Choroid plexus epithelial cell (primary cell): ENCODE results near the gene COQ9.

ENCODE experiments used
- DNase-seq: peaks from one replicate; pipeline ENCODE4 v3.0.0-alpha.2; 2010; ENCODE audit warnings: low read depth
- H3K4me3 ChIP-seq: 2 replicates; pipeline ENCODE4 v1.5.1; 2011; ENCODE audit warnings: low read depth, mild to moderate bottlenecking, control low read depth, low read length, moderate library complexity
- CTCF ChIP-seq: conservative IDR thresholded peaks from 2 replicates; pipeline ENCODE4 v1.5.1; 2011; ENCODE audit warnings: low read depth, mild to moderate bottlenecking, control low read depth, inconsistent platforms, low read length, moderate library complexity

The COQ9 gene

DNA sequence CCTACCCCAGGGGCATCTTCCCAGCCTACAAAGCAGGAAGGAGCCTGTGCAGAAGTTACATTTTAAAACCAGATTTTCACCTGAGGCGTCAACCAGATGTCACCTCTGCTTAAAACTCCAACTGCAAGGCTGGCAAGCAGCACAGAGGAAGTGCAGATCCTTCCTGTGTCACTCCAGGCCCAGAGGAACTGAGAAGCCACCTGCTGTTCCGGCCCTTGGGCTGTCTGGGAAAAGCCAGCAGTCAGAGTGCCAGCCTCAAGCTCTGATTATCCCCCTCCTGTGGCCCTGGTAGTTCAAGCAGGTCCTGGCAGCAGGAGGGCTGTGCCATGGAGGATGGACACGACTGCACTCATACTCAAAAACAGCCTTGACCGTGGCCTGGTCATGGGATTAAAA, 25.4 kb downstream of the COQ9 start:
- no peak overlapping the region for H3K4me3 ChIP-seq
- DNase-seq, result no peak
- no peak for TF ChIP-seq CTCF

GRCh38 chr16:57473176-57473840, 26.0 kb downstream of the COQ9 start:
- no peak for TF ChIP-seq CTCF
- no peak for DNase-seq

DNA sequence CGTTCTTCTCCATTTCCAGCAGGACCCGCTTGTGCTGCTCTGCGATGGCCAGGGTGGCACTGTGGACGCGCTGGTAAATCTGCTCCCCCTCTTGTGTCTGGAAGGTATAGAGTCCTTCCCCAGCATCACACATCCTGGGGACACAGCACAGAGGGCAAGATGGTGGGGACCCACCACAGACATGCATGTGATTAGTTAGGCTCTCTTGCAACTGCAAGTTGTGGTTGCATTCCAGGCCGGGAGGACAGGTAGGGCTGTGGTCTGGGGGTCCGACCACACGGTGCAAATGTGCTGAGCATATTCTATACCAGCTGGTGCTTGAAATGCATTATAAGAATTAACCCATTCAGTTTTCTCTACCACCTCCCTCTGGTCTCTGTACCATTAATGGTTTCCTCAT, 26.6 kb downstream of the COQ9 start:
- no peak overlapping the region for H3K4me3 ChIP-seq
- DNase-seq, result no peak
- TF ChIP-seq CTCF, result no peak

More at GRCh38 chr16:57473176-57473840, 26.0 kb downstream of the COQ9 start:
- H3K4me3 ChIP-seq, result no peak overlapping the region

DNA sequence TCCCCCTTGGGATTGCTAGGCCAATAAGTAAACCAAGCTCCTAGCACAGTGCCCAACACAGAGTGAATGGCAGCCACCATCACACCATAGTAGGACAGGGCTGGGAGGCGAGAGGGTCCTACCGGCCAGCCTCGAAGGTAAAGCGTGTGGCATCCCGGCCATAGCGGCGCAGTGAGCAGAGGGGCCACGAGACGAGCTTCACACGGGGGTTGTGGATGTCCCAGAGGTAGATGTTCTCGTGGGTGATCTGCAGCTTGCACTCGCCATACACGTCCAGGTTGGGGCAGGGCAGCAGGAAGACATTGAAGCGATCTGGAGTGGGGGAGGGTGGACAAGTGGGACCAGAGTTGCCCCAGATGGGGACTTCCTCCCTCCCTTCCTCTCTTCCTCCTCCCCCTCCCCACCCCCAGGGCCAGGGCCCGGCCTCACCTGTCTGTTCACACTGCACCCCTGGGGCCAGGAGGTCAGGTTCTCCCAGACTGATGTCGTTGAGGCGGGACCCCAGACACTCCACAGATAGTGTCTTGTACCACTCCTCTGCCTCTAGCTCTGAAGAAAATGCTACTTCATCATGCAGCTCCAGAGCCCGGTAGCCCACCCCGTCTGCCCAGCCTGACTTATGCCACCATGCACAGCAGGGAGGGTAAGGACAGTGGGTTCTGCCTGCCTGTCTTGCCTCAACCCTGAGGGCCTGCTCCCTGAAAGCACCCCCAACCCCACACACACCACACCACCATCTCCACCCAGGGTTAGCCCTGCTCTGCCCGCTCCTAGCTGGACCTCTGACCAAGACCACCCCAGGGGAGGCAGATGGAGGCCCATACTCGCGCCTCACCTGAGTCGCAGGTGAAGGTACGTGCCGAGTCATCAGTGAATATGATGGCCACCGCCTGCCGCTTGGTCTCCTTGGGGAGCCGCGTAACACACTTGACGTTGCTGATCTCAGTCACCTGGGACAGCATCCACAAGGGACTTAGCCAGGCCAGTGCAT, 27.7 kb downstream of the COQ9 start:
- DNase-seq, result no peak
- TF ChIP-seq CTCF, result no peak
- no peak overlapping the region for H3K4me3 ChIP-seq

GRCh38 chr16:57475711-57476339, 28.5 kb downstream of the COQ9 start:
- peak; percentile 73 for TF ChIP-seq CTCF
- DNase-seq, result peak; percentile 71
- H3K4me3 ChIP-seq, result no peak overlapping the region

GRCh38 chr16:57476546-57477410, 29.5 kb downstream of the COQ9 start:
- no peak for DNase-seq
- H3K4me3 ChIP-seq, result no peak overlapping the region
- no peak for TF ChIP-seq CTCF
